Left ventricle myocardium inferior (tissue), 1 donor: ENCODE data around the gene PRIM1. TPM values are rescaled to one million over a fixed set of nuclear protein-coding genes. Genes with fewer than 3 reads are reported as not detected.
"Not testable (repeated sequence)": the region's sequence is repeated elsewhere in the genome, so short reads cannot be mapped to it uniquely, and the experiment has no call there.

Experiments used
- DNase-seq: peaks from one replicate; pipeline ENCODE4 v3.0.0-alpha.2; 2020
- H3K27ac ChIP-seq: fragments of 200-600 bp; replicated peaks from 2 replicates; pipeline ENCODE4 v1.8.0; 2021
- H3K27me3 ChIP-seq: fragments of 200-600 bp; 2 replicates; pipeline ENCODE4 v1.8.0; 2021; ENCODE audit warnings: low read depth
- H3K36me3 ChIP-seq: fragments of 200-600 bp; 2 replicates; pipeline ENCODE4 v1.8.0; 2021
- H3K4me1 ChIP-seq: fragments of 200-600 bp; 2 replicates; pipeline ENCODE4 v1.8.0; 2021
- H3K4me3 ChIP-seq: fragments of 200-600 bp; 2 replicates; pipeline ENCODE4 v1.8.0; 2021; ENCODE audit warnings: mild to moderate bottlenecking, moderate library complexity
- H3K9me3 ChIP-seq: fragments of 200-600 bp; replicated peaks from 2 replicates; pipeline ENCODE4 v1.8.0; 2021
- CTCF ChIP-seq: fragments of 200-600 bp; IDR thresholded peaks from 2 replicates; pipeline ENCODE4 v1.8.0; 2021; ENCODE audit warnings: antibody characterized with exemption, mild to moderate bottlenecking, borderline replicate concordance
- intact Hi-C: fragments of 100-400 bp; cut with micrococcal nuclease; formaldehyde crosslinking; loops from one replicate; pipeline ENCODE4 v1.11.0; 2022
- total RNA-seq: library from RNA; stranded (reverse); fragmentation: NEBNext Ultra II Directional; extraction: Animal tissue kit (Norgen Biotek cat#: 25700); gene quantifications from one replicate; pipeline ENCODE4 v1.2.1, GENCODE V29; 2021
- donor health status: DM: no; HTN: yes; CAD: no; lungs with severe emphysema.

The PRIM1 gene
- total RNA-seq, 1 donor from 2014 or later, result 2.7 TPM

GRCh38 chr12:56728139-56728861 lies 23.8 kb downstream of the PRIM1 start:
- DNase-seq, result no peak
- Histone ChIP-seq H3K36me3 (peaks cover 21% of the 10 kb centered on the region), H3K27me3 (no peaks in the 10 kb centered on the region), H3K27ac (no peak overlapping the region), H3K4me3 (no peak overlapping the region), H3K4me1 (peaks cover 17% of the 10 kb centered on the region), H3K9me3 (no peaks in the 10 kb centered on the region)
- intact Hi-C loops, result loop anchor here (10.0 kb wide), 1 partner anchor 83 kb away; the partner anchor contains the start of gene ATP5F1B
- TF ChIP-seq CTCF, result no peak

- H3K9me3 ChIP-seq, H3K27me3 ChIP-seq, DNase-seq: not testable (repeated sequence)
- H3K4me1 ChIP-seq, result peaks cover 38% of the 10 kb centered on the region
- peak overlapping the region; percentile 95 for H3K27ac ChIP-seq
- peak overlapping the region; percentile 82 for H3K4me3 ChIP-seq
- H3K36me3 ChIP-seq, result peaks cover 26% of the 10 kb centered on the region
- intact Hi-C loops, result loop anchor here (10.0 kb wide), 1 partner anchor 81 kb away; the partner anchor contains the start of gene ATP5F1B
Observed at GRCh38 chr12:56726196-56726675, 25.9 kb downstream of the PRIM1 start.

- no peaks in the 10 kb centered on the region for H3K9me3 ChIP-seq
- no peak for TF ChIP-seq CTCF
- intact Hi-C loops, result loop anchor here (10.0 kb wide), 1 partner anchor 81 kb away; the partner anchor contains the start of gene ATP5F1B
- peak overlapping the region; percentile 95 for H3K27ac ChIP-seq
- no peak for DNase-seq
- no peaks in the 10 kb centered on the region for H3K27me3 ChIP-seq
- peak overlapping the region; percentile 82 for H3K4me3 ChIP-seq
- H3K4me1 ChIP-seq, result peaks cover 43% of the 10 kb centered on the region
- peaks cover 21% of the 10 kb centered on the region for H3K36me3 ChIP-seq
Observed at GRCh38 chr12:56725723-56726102, 26.4 kb downstream of the PRIM1 start.

- peak; percentile 99 for DNase-seq
- intact Hi-C loops, result loop anchor here (10.0 kb wide), 1 partner anchor 80 kb away; the partner anchor contains the start of gene ATP5F1B
- no peak for TF ChIP-seq CTCF
- Histone ChIP-seq H3K4me1 (peaks cover 49% of the 10 kb centered on the region), H3K9me3 (no peaks in the 10 kb centered on the region), H3K27ac (peak within 1 kb of the TSS; percentile 95), H3K36me3 (peaks cover 19% of the 10 kb centered on the region), H3K4me3 (peak within 1 kb of the TSS; percentile 82), H3K27me3 (no peaks in the 10 kb centered on the region)
Observed at GRCh38 chr12:56724972-56725722, 27.0 kb downstream of the PRIM1 start, which contains the start of gene NACA. Gene NACA (minus strand): TSS chr12:56725299. CDS start chr12:56724521, 778 bp downstream.

GRCh38 chr12:56724701-56724971 lies 27.5 kb downstream of the PRIM1 start:
- Histone ChIP-seq H3K27me3 (no peaks in the 10 kb centered on the region), H3K4me3 (peak overlapping the region; percentile 82), H3K27ac (peak overlapping the region; percentile 95), H3K4me1 (peaks cover 54% of the 10 kb centered on the region), H3K9me3 (no peaks in the 10 kb centered on the region), H3K36me3 (peaks cover 24% of the 10 kb centered on the region)
- no peak for TF ChIP-seq CTCF
- intact Hi-C loops, result loop anchor here (10.0 kb wide), 1 partner anchor 80 kb away; the partner anchor contains the start of gene ATP5F1B
- DNase-seq, result no peak
